WTC11 (cell line): ENCODE measurements around the gene PLXNB2.

ENCODE experiments used
- CREB1 ChIP-seq: sonication (generic); formaldehyde crosslinking; IDR thresholded peaks from 2 replicates; pipeline ENCODE4 v1.8.0; 2023; ENCODE audit warnings: mild to moderate bottlenecking, missing genetic modification reagents
- TF ChIP-seq, protein P1 (sequence below): sonication (generic); formaldehyde crosslinking; IDR thresholded peaks from 2 replicates; pipeline ENCODE4 v1.8.1; 2023; ENCODE audit warnings: mild to moderate bottlenecking, missing genetic modification reagents

DNA sequence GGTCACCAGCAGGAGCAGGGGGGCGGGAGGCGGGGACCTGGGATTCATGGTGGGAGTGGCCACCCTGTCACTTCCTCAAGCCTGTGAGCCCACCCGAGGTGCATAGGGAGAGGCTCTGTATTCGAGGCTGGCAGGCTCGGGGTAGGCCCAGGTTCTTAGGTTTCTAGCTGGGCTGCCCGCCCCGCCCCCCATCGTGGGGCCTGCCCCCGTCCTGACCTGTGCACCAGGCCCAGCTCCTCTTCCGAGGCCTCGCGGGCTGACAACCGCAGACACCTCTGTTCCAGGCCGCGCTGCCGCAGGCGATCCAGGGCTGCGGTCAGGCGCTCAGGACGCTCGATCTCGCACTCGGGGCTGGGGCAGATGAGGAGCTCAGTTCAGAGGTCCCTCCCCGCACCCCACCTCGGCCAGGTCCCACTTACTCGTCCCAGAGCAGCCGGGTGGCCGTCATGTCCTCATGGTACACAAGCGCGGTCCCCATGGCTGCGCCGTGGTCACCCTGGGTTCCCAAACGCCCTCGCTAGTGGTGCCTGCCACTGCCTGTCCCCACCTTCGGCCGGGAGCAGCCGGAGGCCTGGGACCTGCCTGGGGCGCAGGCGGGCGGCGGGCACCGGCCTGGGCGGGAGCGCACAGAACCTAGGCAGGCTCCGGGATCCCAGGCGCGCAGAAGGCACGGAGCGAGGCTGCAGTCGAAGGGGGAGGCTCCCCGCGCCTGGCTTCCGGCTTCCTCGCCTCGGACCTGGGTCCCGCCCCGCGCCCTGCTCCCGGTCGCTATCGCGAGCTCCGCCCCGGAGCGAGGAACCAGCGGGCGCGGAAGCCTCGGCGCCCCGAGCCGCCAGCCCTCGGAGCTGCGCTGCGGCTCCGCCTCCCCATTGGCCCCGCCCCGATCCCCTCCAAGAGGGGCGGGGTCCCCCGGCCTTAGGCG, 56.6 kb downstream of the PLXNB2 start, which contains the start of gene HDAC10:
- TF ChIP-seq CREB1 (CRISPR knock-in tag), result no peak
- TF ChIP-seq, protein P1, sequence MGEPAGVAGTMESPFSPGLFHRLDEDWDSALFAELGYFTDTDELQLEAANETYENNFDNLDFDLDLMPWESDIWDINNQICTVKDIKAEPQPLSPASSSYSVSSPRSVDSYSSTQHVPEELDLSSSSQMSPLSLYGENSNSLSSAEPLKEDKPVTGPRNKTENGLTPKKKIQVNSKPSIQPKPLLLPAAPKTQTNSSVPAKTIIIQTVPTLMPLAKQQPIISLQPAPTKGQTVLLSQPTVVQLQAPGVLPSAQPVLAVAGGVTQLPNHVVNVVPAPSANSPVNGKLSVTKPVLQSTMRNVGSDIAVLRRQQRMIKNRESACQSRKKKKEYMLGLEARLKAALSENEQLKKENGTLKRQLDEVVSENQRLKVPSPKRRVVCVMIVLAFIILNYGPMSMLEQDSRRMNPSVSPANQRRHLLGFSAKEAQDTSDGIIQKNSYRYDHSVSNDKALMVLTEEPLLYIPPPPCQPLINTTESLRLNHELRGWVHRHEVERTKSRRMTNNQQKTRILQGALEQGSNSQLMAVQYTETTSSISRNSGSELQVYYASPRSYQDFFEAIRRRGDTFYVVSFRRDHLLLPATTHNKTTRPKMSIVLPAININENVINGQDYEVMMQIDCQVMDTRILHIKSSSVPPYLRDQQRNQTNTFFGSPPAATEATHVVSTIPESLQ (CRISPR knock-in tag), result no peak
